A549 (cell line): ENCODE data around the gene SFRP4. TPM values are rescaled to one million over a fixed set of nuclear protein-coding genes. Genes with fewer than 3 reads are reported as not detected.
A peak's percentile ranks its signal among the peaks of the same experiment; 100 is the strongest.

Experiments used
- ATAC-seq, 2 experiments: fragments of 200-7000 bp in 1 of 2; fragments of >200 bp in 1 of 2; cut with Nextera tagmentation in 1 of 2; cut with Tn5 transposase in 1 of 2; 3 replicates each; pipeline versions ENCODE4 v1.8.0 to v1.9.1; 2018 to 2020; ENCODE audit warnings: mild to moderate bottlenecking in 1 of 2, moderate library complexity in 1 of 2
- CTCF ChIA-PET: fragments of 300-600 bp; sonication (Branson Sonifier 250); formaldehyde crosslinking; extraction: SDS; loops from one replicate; lab custom pipeline; 2021; ENCODE audit warnings: antibody characterized with exemption, inconsistent platforms; lab: Yijun Ruan, JAX
- POLR2A ChIA-PET: fragments of 350-600 bp; formaldehyde crosslinking; extraction: SDS; loops from one replicate; lab custom pipeline; 2021; ENCODE audit warnings: antibody characterized with exemption, inconsistent platforms; lab: Yijun Ruan, JAX
- DNase-seq, 2 experiments: peaks; one replicate each; pipeline versions ENCODE4 v3.0.0 to v3.0.0-alpha.2; 2011 to 2016; ENCODE audit warnings: low read depth in 1 of 2, low spot score in 1 of 2
- FAIRE-seq: peaks from 2 replicates; lab custom pipeline; 2011; peaks lifted over from hg19 to GRCh38; lab: Jason Lieb, UNC
- H3K27ac ChIP-seq, 2 experiments: fragments of >200 bp; sonication (Bioruptor Twin); formaldehyde crosslinking; 3 replicates each; pipeline ENCODE4 v1.5.1; 2016 to 2017
- H3K4me1 ChIP-seq: fragments of >200 bp; sonication (Bioruptor Twin); formaldehyde crosslinking; 3 replicates; pipeline ENCODE4 v1.6.1; 2016
- H3K4me2 ChIP-seq: fragments of >200 bp; sonication (Bioruptor Twin); formaldehyde crosslinking; 3 replicates; pipeline ENCODE4 v1.6.1; 2016
- H3K4me3 ChIP-seq: fragments of >200 bp; sonication (Bioruptor Twin); formaldehyde crosslinking; 3 replicates; pipeline ENCODE4 v1.5.1; 2016
- H3K9me3 ChIP-seq: fragments of >200 bp; sonication (Bioruptor Twin); formaldehyde crosslinking; 3 replicates; pipeline ENCODE4 v1.6.1; 2016
- BCL3 ChIP-seq: fragments of >200 bp; sonication (Bioruptor Twin); formaldehyde crosslinking; IDR thresholded peaks from 3 replicates; pipeline ENCODE4 v1.6.1; 2016
- CEBPB ChIP-seq, 2 experiments: fragments of >200 bp in 1 of 2; sonication (Bioruptor Twin) in 1 of 2; formaldehyde crosslinking in 1 of 2; IDR thresholded peaks; 2 replicates each; pipeline ENCODE4 v1.6.1; 2012 to 2016
- CHD2 ChIP-seq: fragments of 150-350 bp; IDR thresholded peaks from 2 replicates; pipeline ENCODE4 v1.6.1; 2014; ENCODE audit warnings: low read length; ENCODE audit not compliant: partially characterized antibody
- CTCF ChIP-seq: fragments of >200 bp; sonication (Bioruptor Twin); formaldehyde crosslinking; IDR thresholded peaks from 3 replicates; pipeline ENCODE4 v1.5.1; 2016
- E2F6 ChIP-seq: IDR thresholded peaks from 2 replicates; pipeline ENCODE4 v1.6.1; 2012; ENCODE audit warnings: low read depth, borderline replicate concordance
- EHF ChIP-seq: fragments of 250-450 bp; sonication (Bioruptor Pico); IDR thresholded peaks from 2 replicates; pipeline ENCODE4 v1.5.0; 2020; ENCODE audit warnings: mild to moderate bottlenecking
- EHMT2 ChIP-seq: fragments of 200-600 bp; sonication (generic); IDR thresholded peaks from 2 replicates; pipeline ENCODE4 v1.6.1; 2016; ENCODE audit warnings: antibody characterized with exemption, low read depth, mild to moderate bottlenecking, moderate library complexity
- FOSB ChIP-seq: fragments of 250-450 bp; sonication (Bioruptor Pico); IDR thresholded peaks from 2 replicates; pipeline ENCODE4 v1.5.0; 2020; ENCODE audit warnings: mild to moderate bottlenecking, moderate library complexity
- FOSL2 ChIP-seq, 2 experiments: fragments of 450-650 bp in 1 of 2; fragments of >200 bp in 1 of 2; sonication (Bioruptor Twin) in 1 of 2; formaldehyde crosslinking; IDR thresholded peaks; 2 replicates each; pipeline versions ENCODE4 v1.5.0 to v1.6.1; 2016 to 2020; ENCODE audit warnings: mild to moderate bottlenecking in 1 of 2, moderate library complexity in 1 of 2
- FOXS1 ChIP-seq: fragments of 250-450 bp; sonication (Bioruptor Pico); IDR thresholded peaks from 2 replicates; pipeline ENCODE4 v1.5.0; 2020; ENCODE audit warnings: mild to moderate bottlenecking, moderate library complexity
- GATA3 ChIP-seq: IDR thresholded peaks from 2 replicates; pipeline ENCODE4 v1.6.1; 2012; ENCODE audit warnings: borderline replicate concordance
- HDAC2 ChIP-seq: fragments of 200-600 bp; sonication (generic); IDR thresholded peaks from 2 replicates; pipeline ENCODE4 v1.6.1; 2016
- HES2 ChIP-seq: fragments of >200 bp; sonication (Bioruptor Twin); formaldehyde crosslinking; IDR thresholded peaks from 2 replicates; pipeline ENCODE4 v1.6.1; 2016
- HEYL ChIP-seq: fragments of 250-450 bp; sonication (Bioruptor Pico); IDR thresholded peaks from 2 replicates; pipeline ENCODE4 v1.8.0; 2021; ENCODE audit warnings: mild to moderate bottlenecking, moderate library complexity
- HMGXB4 ChIP-seq: fragments of 250-450 bp; sonication (Bioruptor Pico); IDR thresholded peaks from 2 replicates; pipeline ENCODE4 v1.5.0; 2021; ENCODE audit warnings: mild to moderate bottlenecking, moderate library complexity, borderline replicate concordance
- HOXB5 ChIP-seq: fragments of 250-450 bp; sonication (Bioruptor Pico); IDR thresholded peaks from 2 replicates; pipeline ENCODE4 v1.5.0; 2020; ENCODE audit warnings: mild to moderate bottlenecking, moderate library complexity
- JUNB ChIP-seq: fragments of >200 bp; sonication (Bioruptor Twin); formaldehyde crosslinking; IDR thresholded peaks from 2 replicates; pipeline ENCODE4 v1.6.1; 2016
- MAFK ChIP-seq: fragments of 450-650 bp; IDR thresholded peaks from 2 replicates; pipeline ENCODE4 v1.6.1; 2014; ENCODE audit not compliant: partially characterized antibody
- MAX ChIP-seq: IDR thresholded peaks from 2 replicates; pipeline ENCODE4 v1.6.1; 2012
- MAZ ChIP-seq: fragments of 150-350 bp; IDR thresholded peaks from 2 replicates; pipeline ENCODE4 v1.6.1; 2014; ENCODE audit warnings: antibody characterized with exemption, low read depth, low read length, borderline replicate concordance
- MYC ChIP-seq: IDR thresholded peaks from 2 replicates; pipeline ENCODE4 v1.6.1; 2012; ENCODE audit warnings: mild to moderate bottlenecking, inconsistent platforms, low read length, improper control_type of control experiment, borderline replicate concordance
- NR3C1 ChIP-seq: fragments of >200 bp; sonication (Bioruptor Twin); formaldehyde crosslinking; IDR thresholded peaks from 3 replicates; pipeline ENCODE4 v1.6.1; 2017
- PHF8 ChIP-seq: fragments of 200-600 bp; sonication (generic); IDR thresholded peaks from 2 replicates; pipeline ENCODE4 v1.6.1; 2016; ENCODE audit warnings: low read depth, mild to moderate bottlenecking, antibody characterized with exemption, moderate library complexity, borderline replicate concordance
- POLR2A ChIP-seq: IDR thresholded peaks from 2 replicates; pipeline ENCODE4 v1.6.1; 2012; ENCODE audit warnings: mild to moderate bottlenecking, low read length
- RCOR1 ChIP-seq: fragments of 150-350 bp; IDR thresholded peaks from 2 replicates; pipeline ENCODE4 v1.6.1; 2014; ENCODE audit warnings: antibody characterized with exemption, low read length, low read depth
- REST ChIP-seq: fragments of 200-600 bp; sonication (generic); IDR thresholded peaks from 2 replicates; pipeline ENCODE4 v1.6.1; 2016; ENCODE audit warnings: antibody characterized with exemption, mild to moderate bottlenecking, moderate library complexity
- ZC3H11A ChIP-seq: fragments of 450-650 bp; IDR thresholded peaks from 2 replicates; pipeline ENCODE4 v1.6.1; 2014; ENCODE audit warnings: antibody characterized with exemption, mild to moderate bottlenecking
- ZNF302 ChIP-seq: fragments of 250-450 bp; sonication (Bioruptor Pico); IDR thresholded peaks from 2 replicates; pipeline ENCODE4 v1.9.0; 2021; ENCODE audit warnings: inconsistent platforms, mild to moderate bottlenecking, moderate library complexity
- WGBS: methylation state at CpG from one replicate; pipeline ENCODE4 v1.1.6; 2017; ENCODE audit errors: missing lambda C conversion rate; 5-methylcytosine and 5-hydroxymethylcytosine counted together
- polyA minus RNA-seq: library from RNA; depleted of rRNA, polyadenylated mRNA; stranded (reverse); fragments of >200 nt; gene quantifications from 2 replicates; pipeline ENCODE4 v1.2.3, GENCODE V29; 2011; rRNA and poly(A)+ RNA removed
- polyA plus RNA-seq, 4 experiments: library from polyadenylated mRNA; depleted of rRNA in 3 of 4; stranded (reverse); fragments of >200 nt; fragmentation: RNase III in 1 of 4; extraction: RNeasy Plus Mini Kit Qiagen cat#74134 plus additional on column Dnase treatment in 1 of 4; gene quantifications; 2 replicates in 3 of 4; 3 replicates in 1 of 4; pipeline ENCODE4 v1.2.3, GENCODE V29; 2011 to 2017

The SFRP4 gene
- polyA plus RNA-seq (2011; rRNA removed) (9.1 and 11.9 TPM in 2 replicates), polyA plus RNA-seq (2017; fragmentation: RNase III; extraction: RNeasy Plus Mini Kit Qiagen cat#74134 plus additional on column Dnase treatment) (7.4 to 9.8 TPM (median 8.4 TPM) in 3 replicates), polyA minus RNA-seq (4.5 and 5.6 TPM in 2 replicates)
- 8.9 and 9.5 TPM in 2 replicates for polyA plus RNA-seq (2012; cell fraction: cytosol; rRNA removed)
- 7.5 and 13.3 TPM in 2 replicates for polyA plus RNA-seq (2012; cell fraction: nucleus; rRNA removed)

- Histone ChIP-seq H3K4me1 (peaks cover 22% of the 10 kb centered on the region), H3K4me3 (peak within 1 kb of the TSS; percentile 64), H3K9me3 (no peaks in the 10 kb centered on the region), H3K27ac (peak within 1 kb of the TSS; percentile 81 to 93), H3K4me2 (peak within 1 kb of the TSS; percentile 62)
- CTCF ChIA-PET: interaction anchor here (0.5 to 6.6 kb wide), 56 partner anchors 13 to 1719 kb away, joined by 3 to 159 read pairs (median 4); partner anchors contain the start of gene STARD3NL
- DNase-seq (peak; percentile 47 to 84), FAIRE-seq (peak; percentile 63), ATAC-seq (peak; percentile 66 to 74)
- POLR2A ChIA-PET: interaction anchor here (0.6 to 2.2 kb wide), 7 partner anchors 14 to 401 kb away, joined by 3 to 10 read pairs (median 4); partner anchors contain the start of gene STARD3NL
- WGBS: 3% methylated on average over 18 of the region's 46 CpGs
- TF ChIP-seq MAZ: no peak
- TF ChIP-seq JUNB: no peak
- no peak for TF ChIP-seq HOXB5 (CRISPR knock-in tag)
- no peak for TF ChIP-seq FOXS1 (CRISPR knock-in tag)
- no peak for TF ChIP-seq ZNF302 (CRISPR knock-in tag)
- no peak for TF ChIP-seq NR3C1
- TF ChIP-seq RCOR1: no peak
- TF ChIP-seq HEYL (CRISPR knock-in tag): no peak
- TF ChIP-seq REST: no peak
- TF ChIP-seq BCL3: no peak
- TF ChIP-seq MAFK: no peak
- TF ChIP-seq GATA3: no peak
- peak; percentile 10; the same call in 1 of the 2 replicates for TF ChIP-seq POLR2A
- no peak for TF ChIP-seq FOSB (CRISPR knock-in tag)
- TF ChIP-seq EHMT2: no peak
- TF ChIP-seq HDAC2: 0 out of 2 replicates have a peak, but pooled peaks have one; percentile 7
- 0 out of 2 replicates have a peak, but pooled peaks have one; percentile 11 for TF ChIP-seq MYC
- TF ChIP-seq HES2: no peak
- no peak for TF ChIP-seq FOSL2 (IDR thresholded peaks at IDR 0.05)
- peak; percentile 28; the same call in 1 of the 2 replicates for TF ChIP-seq FOSL2 (CRISPR knock-in tag; IDR thresholded peaks at IDR 0.05)
- TF ChIP-seq HMGXB4: no peak
- no peak for TF ChIP-seq ZC3H11A
- peak; percentile 73 for TF ChIP-seq CTCF
- TF ChIP-seq CEBPB (IDR thresholded peaks at IDR 0.05): no peak
- no peak for TF ChIP-seq CHD2
- TF ChIP-seq PHF8: 0 out of 2 replicates have a peak, but pooled peaks have one; percentile 33
- TF ChIP-seq EHF (CRISPR knock-in tag): no peak
- TF ChIP-seq MAX: 0 out of 2 replicates have a peak, but pooled peaks have one; percentile 41
- no peak for TF ChIP-seq E2F6
Measured at GRCh38 chr7:37916673-37917660, at the start of gene SFRP4. Gene SFRP4 (minus strand): TSS chr7:37916817. CDS start chr7:37916537, 280 bp downstream.
